ENCODE data around the gene MRPL58. TPM values are rescaled to one million over a fixed set of nuclear protein-coding genes. Genes with fewer than 3 reads are reported as not detected.

Gene MRPL58
- total RNA-seq, 1 donor = 23.5 TPM

DNA sequence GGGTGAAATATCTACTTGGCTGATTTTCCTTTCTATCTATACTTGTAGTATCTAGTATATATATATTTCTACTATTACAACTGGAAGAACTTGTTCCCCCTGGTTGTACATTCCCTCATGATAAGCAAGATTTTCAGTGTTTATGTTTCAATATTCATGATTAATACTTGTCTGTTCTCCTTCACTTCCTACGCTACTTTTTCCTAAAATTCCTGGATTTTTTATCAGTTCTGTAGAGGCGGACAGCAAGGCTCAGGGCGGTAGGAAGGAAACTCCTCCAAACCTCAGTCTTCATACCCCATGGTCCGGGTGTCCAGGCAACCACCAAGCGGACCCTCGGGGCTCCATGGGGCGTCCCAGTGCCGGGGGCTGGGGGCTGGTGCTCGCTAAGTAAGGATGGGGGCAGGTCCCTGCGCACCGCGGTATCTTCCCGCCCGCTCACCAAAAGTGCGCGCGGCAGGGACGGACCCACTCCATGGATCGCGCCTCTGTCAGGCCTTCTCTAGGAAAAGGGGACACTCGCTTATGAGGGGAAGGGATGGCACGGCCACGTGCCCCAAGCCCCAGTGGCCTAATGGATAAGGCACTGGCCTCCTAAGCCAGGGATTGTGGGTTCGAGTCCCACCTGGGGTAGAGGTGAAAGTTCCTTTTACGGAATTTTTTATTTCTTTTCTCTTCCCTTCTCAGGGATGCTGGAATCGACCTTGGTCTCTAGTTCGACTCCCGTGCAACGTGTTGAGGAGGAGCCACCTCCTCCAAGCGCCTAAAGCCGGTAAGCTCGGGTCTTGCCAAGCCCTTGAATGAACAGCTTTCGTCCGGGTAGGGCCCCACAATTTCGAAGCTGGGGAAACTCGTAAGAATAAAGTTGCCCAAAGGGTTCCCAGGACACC lies 21.1 kb downstream of the MRPL58 start:
- DNase-seq (ENCODE audit: insufficient read length, low spot score, missing footprints) = peak; percentile 93
- no peaks in the 10 kb centered on the region for H3K79me2 ChIP-seq (ENCODE audit: insufficient read depth, low read length)
- H3K4me2 ChIP-seq (ENCODE audit: insufficient read depth, low read length) = peak overlapping the region; percentile 91
- peak overlapping the region; percentile 92 for H2AFZ ChIP-seq (ENCODE audit: low read length)
- H3K4me1 ChIP-seq (ENCODE audit: insufficient read depth, low read length) = peaks cover 17% of the 10 kb centered on the region
- no peaks in the 10 kb centered on the region for H3K27me3 ChIP-seq (ENCODE audit: insufficient read depth, low read length)
- H3K27ac ChIP-seq (ENCODE audit: low read depth, low read length) = peak overlapping the region; percentile 96
- no peaks in the 10 kb centered on the region for H4K20me1 ChIP-seq (ENCODE audit: insufficient read depth, low read length)
- TF ChIP-seq, protein P1, sequence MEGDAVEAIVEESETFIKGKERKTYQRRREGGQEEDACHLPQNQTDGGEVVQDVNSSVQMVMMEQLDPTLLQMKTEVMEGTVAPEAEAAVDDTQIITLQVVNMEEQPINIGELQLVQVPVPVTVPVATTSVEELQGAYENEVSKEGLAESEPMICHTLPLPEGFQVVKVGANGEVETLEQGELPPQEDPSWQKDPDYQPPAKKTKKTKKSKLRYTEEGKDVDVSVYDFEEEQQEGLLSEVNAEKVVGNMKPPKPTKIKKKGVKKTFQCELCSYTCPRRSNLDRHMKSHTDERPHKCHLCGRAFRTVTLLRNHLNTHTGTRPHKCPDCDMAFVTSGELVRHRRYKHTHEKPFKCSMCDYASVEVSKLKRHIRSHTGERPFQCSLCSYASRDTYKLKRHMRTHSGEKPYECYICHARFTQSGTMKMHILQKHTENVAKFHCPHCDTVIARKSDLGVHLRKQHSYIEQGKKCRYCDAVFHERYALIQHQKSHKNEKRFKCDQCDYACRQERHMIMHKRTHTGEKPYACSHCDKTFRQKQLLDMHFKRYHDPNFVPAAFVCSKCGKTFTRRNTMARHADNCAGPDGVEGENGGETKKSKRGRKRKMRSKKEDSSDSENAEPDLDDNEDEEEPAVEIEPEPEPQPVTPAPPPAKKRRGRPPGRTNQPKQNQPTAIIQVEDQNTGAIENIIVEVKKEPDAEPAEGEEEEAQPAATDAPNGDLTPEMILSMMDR (IDR thresholded peaks at IDR 0.05; ENCODE audit: extremely low read depth, low read depth, low read length) = no peak
- H3K4me3 ChIP-seq (ENCODE audit: insufficient read depth, low read length) = peak overlapping the region; percentile 93
- peaks cover 4% of the 10 kb centered on the region for H3K36me3 ChIP-seq (ENCODE audit: insufficient read depth, low read length)
- no peaks in the 10 kb centered on the region for H3K9me3 ChIP-seq (ENCODE audit: low read depth, low read length)

DNA sequence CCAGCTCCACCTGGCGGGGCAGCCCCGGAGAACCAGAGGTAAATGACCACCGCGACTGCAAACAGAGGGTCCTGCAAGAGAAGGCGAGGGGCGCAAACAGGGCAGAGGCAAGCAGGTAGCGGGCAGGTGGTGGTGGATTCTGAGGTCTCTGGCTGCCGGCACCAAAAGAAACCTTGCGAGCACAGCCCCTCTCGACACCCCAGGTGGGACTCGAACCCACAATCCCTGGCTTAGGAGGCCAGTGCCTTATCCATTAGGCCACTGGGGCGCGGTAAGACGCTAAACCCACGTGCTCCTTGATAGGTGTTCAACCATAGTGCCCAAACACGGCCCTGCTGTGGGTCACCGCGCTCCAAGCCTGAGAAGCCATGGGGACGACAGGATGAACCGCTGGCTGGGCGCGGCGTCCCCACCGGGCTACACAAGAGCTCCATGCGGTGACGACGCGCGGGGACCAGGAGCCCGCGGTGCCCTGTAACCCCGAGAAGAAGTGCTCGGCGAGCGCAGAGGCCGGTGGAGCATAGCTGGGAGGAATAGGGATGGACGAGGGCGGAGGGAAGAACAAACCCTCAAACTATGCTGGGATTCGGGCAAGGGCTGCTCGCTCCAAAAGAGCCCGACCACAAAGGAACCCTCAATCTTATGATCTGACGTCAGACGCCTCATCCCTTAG lies 21.9 kb downstream of the MRPL58 start:
- Histone ChIP-seq H3K27ac (ENCODE audit: low read depth, low read length) (peak overlapping the region; percentile 96), H3K4me1 (ENCODE audit: insufficient read depth, low read length) (peaks cover 17% of the 10 kb centered on the region), H4K20me1 (ENCODE audit: insufficient read depth, low read length) (no peaks in the 10 kb centered on the region), H3K4me2 (ENCODE audit: insufficient read depth, low read length) (peak overlapping the region; percentile 91), H3K9me3 (ENCODE audit: low read depth, low read length) (no peaks in the 10 kb centered on the region), H3K79me2 (ENCODE audit: insufficient read depth, low read length) (no peaks in the 10 kb centered on the region), H3K4me3 (ENCODE audit: insufficient read depth, low read length) (peak overlapping the region; percentile 93), H3K27me3 (ENCODE audit: insufficient read depth, low read length) (no peaks in the 10 kb centered on the region), H2AFZ (ENCODE audit: low read length) (peak overlapping the region; percentile 99), H3K36me3 (ENCODE audit: insufficient read depth, low read length) (peaks cover 11% of the 10 kb centered on the region)
- TF ChIP-seq, protein P1 (IDR thresholded peaks at IDR 0.05; ENCODE audit: extremely low read depth, low read depth, low read length) = no peak
- peak; percentile 86 for DNase-seq (ENCODE audit: insufficient read length, low spot score, missing footprints)

DNA sequence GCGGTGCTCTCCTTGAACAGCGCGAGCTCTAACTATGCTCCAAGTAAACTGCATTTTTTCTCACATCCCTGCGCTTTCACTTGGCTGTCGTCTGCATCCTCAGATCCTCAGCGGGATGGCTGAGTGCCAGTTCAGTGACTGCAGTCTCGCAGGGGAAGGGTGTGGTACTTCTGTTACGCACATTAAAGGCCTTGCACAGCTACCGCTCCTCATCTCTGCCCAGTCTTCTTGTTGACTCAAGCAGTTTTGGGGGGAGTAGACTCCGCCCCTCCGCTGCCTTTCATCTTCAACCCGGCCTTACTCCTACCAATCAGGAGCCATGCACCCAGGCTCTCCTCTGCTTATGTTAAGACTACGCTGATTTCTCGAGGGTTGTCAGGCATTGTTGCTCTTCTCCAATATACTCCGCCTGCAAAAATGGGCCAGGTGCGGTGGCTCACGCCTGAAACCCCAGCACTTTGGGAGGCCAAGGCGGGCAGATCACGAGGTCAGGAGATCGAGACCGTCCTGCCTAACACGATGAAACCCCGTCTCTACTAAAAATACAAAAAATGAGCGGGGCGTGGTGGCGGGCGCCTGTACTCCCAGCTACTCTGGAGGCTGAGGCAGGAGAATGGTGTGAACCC lies 24.3 kb downstream of the MRPL58 start:
- H3K9me3 ChIP-seq (ENCODE audit: low read depth, low read length) = no peaks in the 10 kb centered on the region
- peaks cover 16% of the 10 kb centered on the region for H3K4me1 ChIP-seq (ENCODE audit: insufficient read depth, low read length)
- no peaks in the 10 kb centered on the region for H3K27me3 ChIP-seq (ENCODE audit: insufficient read depth, low read length)
- H3K4me2 ChIP-seq (ENCODE audit: insufficient read depth, low read length) = no peak overlapping the region
- no peaks in the 10 kb centered on the region for H4K20me1 ChIP-seq (ENCODE audit: insufficient read depth, low read length)
- TF ChIP-seq, protein P1 (IDR thresholded peaks at IDR 0.05; ENCODE audit: extremely low read depth, low read depth, low read length) = no peak
- peak overlapping the region; percentile 7 for H2AFZ ChIP-seq (ENCODE audit: low read length)
- H3K36me3 ChIP-seq (ENCODE audit: insufficient read depth, low read length) = peaks cover 34% of the 10 kb centered on the region
- no peak overlapping the region for H3K27ac ChIP-seq (ENCODE audit: low read depth, low read length)
- no peak for DNase-seq (ENCODE audit: insufficient read length, low spot score, missing footprints)
- no peak overlapping the region for H3K4me3 ChIP-seq (ENCODE audit: insufficient read depth, low read length)
- H3K79me2 ChIP-seq (ENCODE audit: insufficient read depth, low read length) = no peaks in the 10 kb centered on the region

Data from osteoblast (primary cell).